Endothelial cell of umbilical vein (primary cell): ENCODE results near the gene SDR9C7. TPM values are rescaled to one million over a fixed set of nuclear protein-coding genes. Genes with fewer than 3 reads are reported as not detected.

Experiments
- BruUV-seq: library from RNA; stranded (reverse); fragments of 400-500 nt; replicated peaks from 2 replicates; lab custom pipeline; 2021; lab: Mats Ljungman, UMichigan
- CTCF ChIA-PET: fragments of 300-600, 350-600 bp; sonication (Branson Sonifier 250); formaldehyde crosslinking; loops from one replicate; lab custom pipeline; 2021; ENCODE audit warnings: antibody characterized with exemption, inconsistent platforms; lab: Charles Lee
- POLR2A ChIA-PET: fragments of 300-600, 350-600 bp; sonication (Branson Sonifier 250); formaldehyde crosslinking; loops from one replicate; lab custom pipeline; 2021; ENCODE audit warnings: antibody characterized with exemption, inconsistent platforms; lab: Charles Lee
- DNase-seq: peaks from one replicate; pipeline ENCODE4 v3.0.0-alpha.2; 2011; ENCODE audit warnings: low read depth, low spot score
- FAIRE-seq: peaks from 2 replicates; lab custom pipeline; 2011; peaks lifted over from hg19 to GRCh38; lab: Jason Lieb, UNC
- H2AFZ ChIP-seq: 2 replicates; pipeline ENCODE4 v1.6.0; 2012; ENCODE audit warnings: low read depth, low read length, control low read depth, inconsistent platforms
- H3K27ac ChIP-seq: 2 replicates; pipeline ENCODE4 v1.5.1; 2011; ENCODE audit warnings: low read depth, mild to moderate bottlenecking, control low read depth, low read length, moderate library complexity; ENCODE audit not compliant: insufficient read depth
- H3K27me3 ChIP-seq, 2 experiments: 2 replicates each; pipeline versions ENCODE4 v1.6.0 to v1.6.1; 2011; ENCODE audit warnings: low read length in 2 of 2, mixed read lengths in 1 of 2; ENCODE audit not compliant: control insufficient read depth in 2 of 2, insufficient read depth in 2 of 2
- H3K36me3 ChIP-seq, 2 experiments: 2 replicates in 1 of 2; 3 replicates in 1 of 2; pipeline ENCODE4 v1.5.1; 2011; ENCODE audit warnings: low read length in 2 of 2, mild to moderate bottlenecking in 1 of 2, moderate library complexity in 1 of 2; ENCODE audit not compliant: control insufficient read depth in 2 of 2, insufficient read depth in 2 of 2; ENCODE audit errors: extremely low read depth in 1 of 2
- H3K4me1 ChIP-seq: 3 replicates; pipeline ENCODE4 v1.5.1; 2011; ENCODE audit warnings: mild to moderate bottlenecking, low read length; ENCODE audit not compliant: control insufficient read depth, insufficient read depth; ENCODE audit errors: extremely low read depth
- H3K4me2 ChIP-seq: 2 replicates; pipeline ENCODE4 v1.6.1; 2011; ENCODE audit warnings: low read length, control low read depth, mixed read lengths; ENCODE audit not compliant: insufficient read depth
- H3K4me3 ChIP-seq, 3 experiments: fragments of 200-600 bp in 1 of 3; sonication (generic), shearing (Covaris generic) in 1 of 3; replicated peaks in 1 of 3; 2 replicates each; pipeline ENCODE4 v1.5.1; 2011 to 2016; ENCODE audit warnings: control low read depth in 3 of 3, low read length in 3 of 3, mild to moderate bottlenecking in 2 of 3, inconsistent platforms in 1 of 3, low read depth in 1 of 3, moderate library complexity in 1 of 3; ENCODE audit not compliant: insufficient read depth in 1 of 3
- H3K79me2 ChIP-seq: 2 replicates; pipeline ENCODE4 v1.6.0; 2012; ENCODE audit warnings: low read length, inconsistent platforms; ENCODE audit not compliant: control insufficient read depth, insufficient read depth
- H3K9ac ChIP-seq: replicated peaks from 2 replicates; pipeline ENCODE3; 2011; ENCODE audit warnings: low read length, control low read depth; ENCODE audit not compliant: insufficient read depth; ENCODE audit errors: extremely low read depth
- H3K9me1 ChIP-seq: replicated peaks from 3 replicates; pipeline ENCODE4 v1.6.0; 2011; ENCODE audit warnings: mild to moderate bottlenecking, low read length; ENCODE audit not compliant: control insufficient read depth, insufficient read depth; ENCODE audit errors: extremely low read depth
- H3K9me3 ChIP-seq: replicated peaks from 2 replicates; pipeline ENCODE4 v1.5.1; 2012; ENCODE audit warnings: low read length, inconsistent platforms; ENCODE audit not compliant: control insufficient read depth, insufficient read depth
- H4K20me1 ChIP-seq: replicated peaks from 2 replicates; pipeline ENCODE3; 2011; ENCODE audit warnings: mild to moderate bottlenecking, low read length; ENCODE audit not compliant: control insufficient read depth, insufficient read depth; ENCODE audit errors: extremely low read depth
- EZH2 ChIP-seq: IDR thresholded peaks from 2 replicates; pipeline ENCODE4 v1.6.1; 2012; ENCODE audit warnings: borderline replicate concordance, low read depth, mild to moderate bottlenecking, moderate library complexity, low read length, inconsistent platforms; ENCODE audit not compliant: severe bottlenecking
- FOS ChIP-seq: IDR thresholded peaks from 2 replicates; pipeline ENCODE4 v1.6.1; 2011; ENCODE audit warnings: mild to moderate bottlenecking, low read length, moderate library complexity, borderline replicate concordance; ENCODE audit not compliant: insufficient read depth
- GATA2 ChIP-seq: IDR thresholded peaks from 2 replicates; pipeline ENCODE4 v1.7.0; 2011; ENCODE audit warnings: low read depth, mild to moderate bottlenecking, moderate library complexity, mixed read lengths, low read length; ENCODE audit not compliant: insufficient read length, insufficient read depth
- JUN ChIP-seq: IDR thresholded peaks from 2 replicates; pipeline ENCODE4 v1.6.1; 2011; ENCODE audit warnings: borderline replicate concordance, low read depth; ENCODE audit not compliant: insufficient read length, insufficient read depth
- MYC ChIP-seq: IDR thresholded peaks from one replicate; pipeline ENCODE4 v1.6.1; 2011; ENCODE audit warnings: mild to moderate bottlenecking, low read depth, low read length
- POLR2A ChIP-seq: IDR thresholded peaks from 2 replicates; pipeline ENCODE4 v1.6.1; 2012; ENCODE audit warnings: low read depth, mild to moderate bottlenecking, control low read depth, low read length
- POLR2AphosphoS5 ChIP-seq: IDR thresholded peaks from 2 replicates; pipeline ENCODE4 v1.6.1; 2012; ENCODE audit warnings: low read depth, mild to moderate bottlenecking, control low read depth, low read length, moderate library complexity; ENCODE audit not compliant: insufficient read depth
- dilution Hi-C: fragments of 300-500 bp; cut with MboI; formaldehyde crosslinking; loops from one replicate; pipeline ENCODE4 v1.15.0; 2019; ENCODE audit warnings: low sequenced_read_pairs; ENCODE audit not compliant: extremely low pct_ligation_motif_present
- intact Hi-C: fragments of 100-400 bp; cut with micrococcal nuclease; formaldehyde crosslinking; loops from one replicate; pipeline ENCODE4 v1.10.0; 2022
- polyA plus RNA-seq, 4 experiments: library from polyadenylated mRNA; depleted of rRNA in 3 of 4; stranded (reverse) in 3 of 4; unstranded in 1 of 4; fragments of >200 nt; gene quantifications; 2 replicates each; pipeline versions ENCODE4 v1.2.1 to v1.2.3, GENCODE V29; 2011 to 2012; ENCODE audit warnings: missing spikeins in 1 of 4
- total RNA-seq: library from RNA; stranded (reverse); gene quantifications from 2 replicates; pipeline ENCODE4 v1.2.3, GENCODE V29; 2021
- TF ChIP-seq, protein P1 (sequence below), 2 donors: IDR thresholded peaks; 1 replicate in 1 of 2; 2 replicates in 1 of 2; pipeline ENCODE4 v1.5.1; 2011; ENCODE audit warnings: low read length in 2 of 2, mild to moderate bottlenecking in 2 of 2, moderate library complexity in 2 of 2, control low read depth in 1 of 2, inconsistent platforms in 1 of 2, low read depth in 1 of 2; ENCODE audit not compliant: insufficient read depth in 1 of 2; ENCODE audit errors: extremely low read depth in 1 of 2
- TF ChIP-seq, protein P2 (sequence below): IDR thresholded peaks from 2 replicates; pipeline ENCODE4 v1.6.1; 2011; ENCODE audit not compliant: insufficient read depth, insufficient read length

Gene SDR9C7
- total and polyA plus RNA-seq, 2 donors (not counting 3 experiments of a cell fraction or from before 2014, with no cell fraction given), result not detected

DNA sequence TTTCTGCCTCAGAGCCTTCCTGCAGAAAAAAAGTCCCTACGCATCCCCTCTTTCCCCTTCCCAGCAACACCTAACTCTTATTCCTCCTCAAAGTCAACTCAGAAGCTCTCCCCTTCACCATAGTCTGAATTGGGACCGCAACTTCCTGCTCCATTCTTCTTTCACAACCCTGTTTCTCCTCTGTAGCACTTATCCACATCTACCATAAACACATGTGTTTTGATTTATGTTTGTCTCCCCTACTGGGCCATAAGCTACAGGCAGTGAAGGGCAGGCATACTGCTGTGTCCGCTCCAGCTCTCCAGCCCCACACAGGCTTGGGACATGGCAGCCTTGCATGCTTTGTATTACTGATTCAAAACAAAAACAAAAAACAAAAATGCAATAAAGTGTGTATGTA is 5.9 kb downstream of the SDR9C7 start:
- ChIA-PET CTCF (interaction anchor here (1.0 kb wide), 1 partner anchor 59 kb away, joined by 3 read pairs; no protein-coding TSS in a partner anchor), POLR2A (no interaction called here)
- Histone ChIP-seq H2AFZ (no peak overlapping the region), H3K9me1 (no peaks in the 10 kb centered on the region), H3K79me2 (no peaks in the 10 kb centered on the region), H3K4me1 (no peaks in the 10 kb centered on the region), H3K36me3 (no peaks in the 10 kb centered on the region), H3K9ac (no peak overlapping the region), H3K27ac (no peak overlapping the region), H3K4me2 (no peak overlapping the region), H3K9me3 (no peaks in the 10 kb centered on the region), H3K27me3 (peaks cover 3 to 5% of the 10 kb centered on the region in 2 experiments), H4K20me1 (no peaks in the 10 kb centered on the region), H3K4me3 (no peak overlapping the region)
- no peak for DNase-seq
- intact Hi-C loops (no loop called here), dilution Hi-C loops (no loop called here)
- BruUV-seq, result no TSS peak
- TF ChIP-seq, protein P1, sequence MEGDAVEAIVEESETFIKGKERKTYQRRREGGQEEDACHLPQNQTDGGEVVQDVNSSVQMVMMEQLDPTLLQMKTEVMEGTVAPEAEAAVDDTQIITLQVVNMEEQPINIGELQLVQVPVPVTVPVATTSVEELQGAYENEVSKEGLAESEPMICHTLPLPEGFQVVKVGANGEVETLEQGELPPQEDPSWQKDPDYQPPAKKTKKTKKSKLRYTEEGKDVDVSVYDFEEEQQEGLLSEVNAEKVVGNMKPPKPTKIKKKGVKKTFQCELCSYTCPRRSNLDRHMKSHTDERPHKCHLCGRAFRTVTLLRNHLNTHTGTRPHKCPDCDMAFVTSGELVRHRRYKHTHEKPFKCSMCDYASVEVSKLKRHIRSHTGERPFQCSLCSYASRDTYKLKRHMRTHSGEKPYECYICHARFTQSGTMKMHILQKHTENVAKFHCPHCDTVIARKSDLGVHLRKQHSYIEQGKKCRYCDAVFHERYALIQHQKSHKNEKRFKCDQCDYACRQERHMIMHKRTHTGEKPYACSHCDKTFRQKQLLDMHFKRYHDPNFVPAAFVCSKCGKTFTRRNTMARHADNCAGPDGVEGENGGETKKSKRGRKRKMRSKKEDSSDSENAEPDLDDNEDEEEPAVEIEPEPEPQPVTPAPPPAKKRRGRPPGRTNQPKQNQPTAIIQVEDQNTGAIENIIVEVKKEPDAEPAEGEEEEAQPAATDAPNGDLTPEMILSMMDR (IDR thresholded peaks at IDR 0.05; ENCODE audit: extremely low read depth in 1 of 2, insufficient read depth in 1 of 2, low read depth in 1 of 2, low read length in 2 of 2), result no peak
- TF ChIP-seq, protein P2, sequence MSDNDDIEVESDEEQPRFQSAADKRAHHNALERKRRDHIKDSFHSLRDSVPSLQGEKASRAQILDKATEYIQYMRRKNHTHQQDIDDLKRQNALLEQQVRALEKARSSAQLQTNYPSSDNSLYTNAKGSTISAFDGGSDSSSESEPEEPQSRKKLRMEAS, result no peak
- no peak for TF ChIP-seq POLR2AphosphoS5
- TF ChIP-seq MYC, result no peak
- TF ChIP-seq GATA2, result no peak
- TF ChIP-seq FOS, result no peak
- TF ChIP-seq POLR2A, result no peak
- no peak for TF ChIP-seq EZH2
- no peak for TF ChIP-seq JUN
- no peak for FAIRE-seq
